ENCODE results near the gene AMFR.

The AMFR gene

GRCh38 chr16:56448005-56448404 lies 22.7 kb upstream of the AMFR start:
- TF ChIP-seq FOXP2 (optimal IDR thresholded peaks at IDR 0.05; ENCODE audit: borderline replicate concordance, extremely low read depth, extremely low read length, insufficient read depth) (no peak), TAF1 (IDR thresholded peaks at IDR 0.05; ENCODE audit: borderline replicate concordance, insufficient read depth, low read length) (no peak), POLR2AphosphoS5 (IDR thresholded peaks at IDR 0.05; ENCODE audit: low read depth, low read length) (no peak), SIN3A (IDR thresholded peaks at IDR 0.05; ENCODE audit: borderline replicate concordance, insufficient read depth, low read length) (no peak), REST (IDR thresholded peaks at IDR 0.05; ENCODE audit: insufficient read depth in 1 of 2, low read depth in 2 of 2, low read length in 2 of 2) (no peak)

GRCh38 chr16:56447286-56447685 lies 21.9 kb upstream of the AMFR start:
- TF ChIP-seq TAF1 (IDR thresholded peaks at IDR 0.05; ENCODE audit: borderline replicate concordance, insufficient read depth, low read length): no peak
- TF ChIP-seq FOXP2 (optimal IDR thresholded peaks at IDR 0.05; ENCODE audit: borderline replicate concordance, extremely low read depth, extremely low read length, insufficient read depth): no peak
- TF ChIP-seq POLR2AphosphoS5 (IDR thresholded peaks at IDR 0.05; ENCODE audit: low read depth, low read length): no peak
- TF ChIP-seq SIN3A (IDR thresholded peaks at IDR 0.05; ENCODE audit: borderline replicate concordance, insufficient read depth, low read length): no peak

GRCh38 chr16:56438038-56438437 lies 12.7 kb upstream of the AMFR start:
- no peak for TF ChIP-seq POLR2AphosphoS5 (IDR thresholded peaks at IDR 0.05; ENCODE audit: low read depth, low read length)
- no peak for TF ChIP-seq TAF1 (IDR thresholded peaks at IDR 0.05; ENCODE audit: borderline replicate concordance, insufficient read depth, low read length)
- TF ChIP-seq FOXP2 (optimal IDR thresholded peaks at IDR 0.05; ENCODE audit: borderline replicate concordance, extremely low read depth, extremely low read length, insufficient read depth): no peak
- TF ChIP-seq SIN3A (IDR thresholded peaks at IDR 0.05; ENCODE audit: borderline replicate concordance, insufficient read depth, low read length): no peak
- no peak for TF ChIP-seq REST (IDR thresholded peaks at IDR 0.05; ENCODE audit: insufficient read depth in 1 of 2, low read depth in 2 of 2, low read length in 2 of 2)

GRCh38 chr16:56436258-56436657 lies 10.9 kb upstream of the AMFR start:
- TF ChIP-seq TAF1 (IDR thresholded peaks at IDR 0.05; ENCODE audit: borderline replicate concordance, insufficient read depth, low read length) (no peak), POLR2AphosphoS5 (IDR thresholded peaks at IDR 0.05; ENCODE audit: low read depth, low read length) (no peak), REST (IDR thresholded peaks at IDR 0.05; ENCODE audit: insufficient read depth in 1 of 2, low read depth in 2 of 2, low read length in 2 of 2) (no peak), FOXP2 (optimal IDR thresholded peaks at IDR 0.05; ENCODE audit: borderline replicate concordance, extremely low read depth, extremely low read length, insufficient read depth) (no peak), SIN3A (IDR thresholded peaks at IDR 0.05; ENCODE audit: borderline replicate concordance, insufficient read depth, low read length) (no peak)

GRCh38 chr16:56428091-56428490 lies 2.7 kb upstream of the AMFR start:
- TF ChIP-seq FOXP2 (optimal IDR thresholded peaks at IDR 0.05; ENCODE audit: borderline replicate concordance, extremely low read depth, extremely low read length, insufficient read depth): no peak

GRCh38 chr16:56426585-56426984 lies 1.2 kb upstream of the AMFR start:
- TF ChIP-seq SIN3A (IDR thresholded peaks at IDR 0.05; ENCODE audit: borderline replicate concordance, insufficient read depth, low read length) (no peak), TAF1 (IDR thresholded peaks at IDR 0.05; ENCODE audit: borderline replicate concordance, insufficient read depth, low read length) (no peak)
